ENCODE measurements around the gene CATSPERD. TPM values are rescaled to one million over a fixed set of nuclear protein-coding genes. Genes with fewer than 3 reads are reported as not detected.

The CATSPERD gene
- total RNA-seq, 1 experiment from 2014 or later = not detected

GRCh38 chr19:5697022-5697889, 23.2 kb upstream of the CATSPERD start:
- Histone ChIP-seq H3K79me2 (ENCODE audit: insufficient read depth, low read length) (no peaks in the 10 kb centered on the region; the same call in 1 of the 2 replicates), H3K4ac (ENCODE audit: low read depth, low read length) (no peak overlapping the region), H2AK5ac (ENCODE audit: insufficient read length, low read length) (no peak overlapping the region), H2BK20ac (ENCODE audit: low read depth, low read length, poor library complexity, severe bottlenecking) (no peak overlapping the region), H3K4me2 (ENCODE audit: insufficient read depth, insufficient read length, low read length) (no peak overlapping the region), H3K56ac (ENCODE audit: insufficient read length, low read depth, low read length) (no peak overlapping the region), H3K9me3 (ENCODE audit: control insufficient read depth, low read depth, low read length) (no peaks in the 10 kb centered on the region), H3T11ph (ENCODE audit: low read length) (no peak overlapping the region), H3K9ac (ENCODE audit: extremely low read depth, insufficient read length, low read length) (no peak overlapping the region), H3K27me3 (ENCODE audit: insufficient read depth, low read length) (no peaks in the 10 kb centered on the region), H3K4me1 (ENCODE audit: insufficient read depth, low read length) (no peaks in the 10 kb centered on the region), H2AFZ (ENCODE audit: low read length) (no peak overlapping the region), H3K23me2 (ENCODE audit: insufficient read length, low read depth, low read length, poor library complexity, severe bottlenecking) (no peaks in the 10 kb centered on the region), H2BK12ac (ENCODE audit: insufficient read length, low read depth, low read length) (no peak overlapping the region), H3K18ac (ENCODE audit: insufficient read length, low read depth, low read length) (no peak overlapping the region), H3K23ac (ENCODE audit: insufficient read length, low read depth, low read length) (no peak overlapping the region), H3K27ac (ENCODE audit: insufficient read length, low read depth, low read length) (no peak overlapping the region), H2BK120ac (ENCODE audit: low read depth, low read length, poor library complexity, severe bottlenecking) (no peak overlapping the region), H4K8ac (replicated peaks; ENCODE audit: insufficient read length, low read depth, low read length) (no peak overlapping the region), H3K14ac (ENCODE audit: insufficient read depth, low read length) (no peak overlapping the region; the same call in 1 of the 2 replicates), H4K91ac (ENCODE audit: insufficient read length, low read depth, low read length) (no peak overlapping the region), H2BK15ac (ENCODE audit: low read depth, low read length) (no peak overlapping the region), H2BK5ac (ENCODE audit: insufficient read length, low read length) (no peak overlapping the region), H4K20me1 (ENCODE audit: control insufficient read depth, insufficient read depth, insufficient read length) (no peaks in the 10 kb centered on the region), H4K5ac (ENCODE audit: insufficient read length, low read depth, low read length) (no peak overlapping the region), H3K79me1 (ENCODE audit: insufficient read depth, low read depth, low read length, poor library complexity, severe bottlenecking) (no peaks in the 10 kb centered on the region)
- peaks cover 0 to 6% of the 10 kb centered on the region in 2 experiments; a peak in 2 of 4 replicates for H3K4me1 Mint-ChIP-seq
- H3K27ac Mint-ChIP-seq = peak overlapping the region in 2 of 3 experiments; percentile 90 to 93; a peak in 4 of 7 replicates
- peak; percentile 30 for DNase-seq
- peaks cover 0 to 12% of the 10 kb centered on the region in 2 experiments; a peak in 3 of 5 replicates for H3K9me3 Mint-ChIP-seq
- TF ChIP-seq CTCF (conservative IDR thresholded peaks at IDR 0.05) = no peak
- peaks cover 43 to 73% (median 60%) of the 10 kb centered on the region in 3 experiments for H3K36me3 Mint-ChIP-seq (ENCODE audit: insufficient read depth in 1 of 3, low read depth in 3 of 3)
- H3K27me3 Mint-ChIP-seq (ENCODE audit: low read depth) = peaks cover 8% of the 10 kb centered on the region; the same call in 1 of the 2 replicates
- no peak overlapping the region for H3K4me3 Mint-ChIP-seq
- no CpG with 5 or more reads among the region's 25 CpGs for WGBS (ENCODE audit: extremely low coverage, insufficient read length, low lambda C conversion rate)

All from H9 (cell line).